HepG2 (cell line): ENCODE results near the gene HECA. TPM values are rescaled to one million over a fixed set of nuclear protein-coding genes. Genes with fewer than 3 reads are reported as not detected.
A peak's percentile ranks its signal among the peaks of the same experiment; 100 is the strongest.

Source experiments
- ATAC-seq: fragments of 200-7000 bp; cut with Tn5 transposase; 3 replicates; pipeline ENCODE4 v1.9.1; 2020; ENCODE audit warnings: mild to moderate bottlenecking, moderate library complexity
- BruUV-seq: library from RNA; stranded (reverse); fragments of 400-500 nt; replicated peaks from 2 replicates; lab custom pipeline; 2021; lab: Mats Ljungman, UMichigan
- CTCF ChIA-PET: fragments of 300-600 bp; formaldehyde crosslinking; extraction: SDS; loops from one replicate; lab custom pipeline; 2021; ENCODE audit warnings: low total read pairs, inconsistent platforms, low intra/inter-chr PET ratio; lab: Yijun Ruan, JAX
- POLR2A ChIA-PET: fragments of 350-600 bp; sonication (Branson Sonifier 250); formaldehyde crosslinking; loops from one replicate; lab custom pipeline; 2020; ENCODE audit warnings: antibody characterized with exemption, inconsistent platforms; lab: Yijun Ruan, JAX
- DNase-seq: peaks from one replicate; pipeline ENCODE4 v3.0.0-alpha.2; 2015; ENCODE audit warnings: low spot score
- FAIRE-seq: peaks from 3 replicates; lab custom pipeline; 2011; peaks lifted over from hg19 to GRCh38; lab: Jason Lieb, UNC
- H2AFZ ChIP-seq: one replicate; pipeline ENCODE4 v1.6.1; 2011; ENCODE audit warnings: low read length, inconsistent platforms
- H3K27ac ChIP-seq: fragments of 300-600 bp; 3 replicates; pipeline ENCODE4 v1.8.0; 2011; ENCODE audit warnings: mixed run types, mild to moderate bottlenecking, mixed read lengths, low read length, inconsistent platforms; ENCODE audit not compliant: insufficient read depth; ENCODE audit errors: extremely low read length
- H3K27me3 ChIP-seq, 2 experiments: fragments of 200-600 bp in 1 of 2; 2 replicates in 1 of 2; 3 replicates in 1 of 2; pipeline versions ENCODE4 v1.6.0 to v1.8.0; 2011; ENCODE audit warnings: low read length in 2 of 2, mild to moderate bottlenecking in 2 of 2, moderate library complexity in 2 of 2, inconsistent platforms in 1 of 2; ENCODE audit not compliant: insufficient read depth in 2 of 2, control insufficient read depth in 1 of 2
- H3K36me3 ChIP-seq, 2 experiments: fragments of 200-600 bp in 1 of 2; replicated peaks in 1 of 2; 2 replicates in 1 of 2; 3 replicates in 1 of 2; pipeline versions ENCODE4 v1.5.1 to v1.8.0; 2011; ENCODE audit warnings: low read length in 2 of 2, inconsistent platforms in 1 of 2; ENCODE audit not compliant: insufficient read depth in 2 of 2, control insufficient read depth in 1 of 2
- H3K4me1 ChIP-seq: 2 replicates; pipeline ENCODE4 v1.5.1; 2012; ENCODE audit warnings: low read length, inconsistent platforms; ENCODE audit not compliant: insufficient read depth
- H3K4me2 ChIP-seq: 2 replicates; pipeline ENCODE4 v1.6.0; 2011; ENCODE audit warnings: low read depth, low read length, inconsistent platforms
- H3K4me3 ChIP-seq, 3 experiments: fragments of 200-600 bp in 1 of 3; sonication (generic), shearing (Covaris generic) in 1 of 3; replicated peaks in 1 of 3; 2 replicates each; pipeline ENCODE4 v1.5.1; 2011 to 2016; ENCODE audit warnings: low read length in 3 of 3, inconsistent platforms in 2 of 3, low read depth in 2 of 3, mild to moderate bottlenecking in 2 of 3, control low read depth in 1 of 3, mixed read lengths in 1 of 3; ENCODE audit not compliant: insufficient read depth in 1 of 3
- H3K79me2 ChIP-seq: one replicate; pipeline ENCODE4 v1.6.1; 2011; ENCODE audit warnings: low read length, inconsistent platforms; ENCODE audit not compliant: insufficient read depth
- H3K9ac ChIP-seq: 2 replicates; pipeline ENCODE4 v1.6.0; 2011; ENCODE audit warnings: mild to moderate bottlenecking, low read depth, low read length, inconsistent platforms; ENCODE audit not compliant: insufficient read depth
- H3K9me3 ChIP-seq: 2 replicates; pipeline ENCODE4 v1.5.1; 2012; ENCODE audit warnings: mild to moderate bottlenecking, low read length
- H4K20me1 ChIP-seq: 2 replicates; pipeline ENCODE4 v1.6.0; 2011; ENCODE audit warnings: inconsistent platforms, mild to moderate bottlenecking, low read length, moderate library complexity; ENCODE audit not compliant: insufficient read depth
- ATRX ChIP-seq: sonication (generic); formaldehyde crosslinking; IDR thresholded peaks from 2 replicates; pipeline ENCODE4 v1.4.0; 2020; ENCODE audit warnings: missing genetic modification reagents, borderline replicate concordance
- NFE2L1 ChIP-seq: sonication (generic); formaldehyde crosslinking; IDR thresholded peaks from 2 replicates; pipeline ENCODE4 v1.4.0; 2020; ENCODE audit warnings: missing genetic modification reagents, mild to moderate bottlenecking, borderline replicate concordance
- PHF5A ChIP-seq: IDR thresholded peaks from one replicate; pipeline ENCODE4 v1.6.1; 2018; ENCODE audit warnings: low read depth, missing genetic modification reagents; ENCODE audit not compliant: unreplicated experiment
- PITX1 ChIP-seq: sonication (generic); formaldehyde crosslinking; IDR thresholded peaks from 2 replicates; pipeline ENCODE4 v1.5.1; 2020; ENCODE audit warnings: mild to moderate bottlenecking, missing genetic modification reagents
- RXRB ChIP-seq: IDR thresholded peaks from 2 replicates; pipeline ENCODE4 v1.6.1; 2016; ENCODE audit warnings: borderline replicate concordance, missing genetic modification reagents, missing compliant biosample characterization
- SMARCE1 ChIP-seq: fragments of 450-650 bp; IDR thresholded peaks from 2 replicates; pipeline ENCODE4 v1.6.1; 2017; ENCODE audit warnings: borderline replicate concordance
- SUZ12 ChIP-seq: fragments of 150-350 bp; IDR thresholded peaks from 2 replicates; pipeline ENCODE4 v1.6.1; 2014; ENCODE audit warnings: low read depth, low read length
- TBX2 ChIP-seq: sonication (generic); formaldehyde crosslinking; IDR thresholded peaks from 2 replicates; pipeline ENCODE4 v1.5.0; 2020; ENCODE audit warnings: missing genetic modification reagents, mild to moderate bottlenecking, borderline replicate concordance
- ZKSCAN8 ChIP-seq: IDR thresholded peaks from 2 replicates; pipeline ENCODE4 v1.6.1; 2016; ENCODE audit warnings: borderline replicate concordance, missing genetic modification reagents, missing compliant biosample characterization
- ZNF326 ChIP-seq: sonication (generic); formaldehyde crosslinking; IDR thresholded peaks from 2 replicates; pipeline ENCODE4 v1.4.0; 2020; ENCODE audit warnings: missing genetic modification reagents, borderline replicate concordance
- ZNF562 ChIP-seq: sonication (generic); formaldehyde crosslinking; IDR thresholded peaks from 2 replicates; pipeline ENCODE4 v1.8.0; 2022; ENCODE audit warnings: missing genetic modification reagents, borderline replicate concordance
- in situ Hi-C: cut with HindIII; loops from 2 replicates; pipeline ENCODE4 v1.10.0; 2017; ENCODE audit warnings: low pct_unique_long_range_greater_than_20kb; ENCODE audit not compliant: extremely low pct_ligation_motif_present
- intact Hi-C: fragments of 100-400 bp; cut with micrococcal nuclease; formaldehyde crosslinking; loops from one replicate; pipeline ENCODE4 v1.10.0; 2022; ENCODE audit not compliant: unreplicated experiment
- polyA plus RNA-seq, 8 experiments: library from polyadenylated mRNA; depleted of rRNA in 3 of 8; stranded (reverse) in 7 of 8; unstranded in 1 of 8; fragments of >200 nt; fragmentation: Illumina TruSeq in 4 of 8; extraction: Trizol in 4 of 8; gene quantifications; 2 replicates each; pipeline versions ENCODE4 v1.2.1 to v1.2.3, GENCODE V29; 2011 to 2016; ENCODE audit warnings: low read depth in 4 of 8, missing spikeins in 1 of 8, mixed read lengths in 1 of 8; ENCODE audit not compliant: insufficient read depth in 1 of 8
- total RNA-seq, 5 experiments: library from RNA; depleted of rRNA; stranded (reverse); fragments of >200 nt; fragmentation: Illumina TruSeq; extraction: Trizol; gene quantifications; 2 replicates each; pipeline ENCODE4 v1.2.3, GENCODE V29; 2016; ENCODE audit warnings: low read depth in 1 of 5
- TF ChIP-seq, protein P1 (sequence below): sonication (generic); formaldehyde crosslinking; IDR thresholded peaks from 2 replicates; pipeline ENCODE4 v1.4.0; 2020; ENCODE audit warnings: mild to moderate bottlenecking, low read depth, missing genetic modification reagents
- TF ChIP-seq, protein P2 (sequence below): sonication (generic); formaldehyde crosslinking; IDR thresholded peaks from 2 replicates; pipeline ENCODE4 v1.5.0; 2020; ENCODE audit warnings: mild to moderate bottlenecking, missing genetic modification reagents, borderline replicate concordance
- TF ChIP-seq, protein P3 (sequence below): sonication (generic); formaldehyde crosslinking; IDR thresholded peaks from 2 replicates; pipeline ENCODE4 v1.4.0; 2020; ENCODE audit warnings: mild to moderate bottlenecking, missing genetic modification reagents
- TF ChIP-seq, protein P4 (sequence below): sonication (generic); formaldehyde crosslinking; IDR thresholded peaks from 2 replicates; pipeline ENCODE4 v1.4.0; 2020; ENCODE audit warnings: missing genetic modification reagents

Gene HECA
- total and polyA plus RNA-seq, 2 of the 13 experiments (the other 11 are each of a cell fraction or from before 2014, with no cell fraction given): 0.18 to 0.49 TPM

DNA sequence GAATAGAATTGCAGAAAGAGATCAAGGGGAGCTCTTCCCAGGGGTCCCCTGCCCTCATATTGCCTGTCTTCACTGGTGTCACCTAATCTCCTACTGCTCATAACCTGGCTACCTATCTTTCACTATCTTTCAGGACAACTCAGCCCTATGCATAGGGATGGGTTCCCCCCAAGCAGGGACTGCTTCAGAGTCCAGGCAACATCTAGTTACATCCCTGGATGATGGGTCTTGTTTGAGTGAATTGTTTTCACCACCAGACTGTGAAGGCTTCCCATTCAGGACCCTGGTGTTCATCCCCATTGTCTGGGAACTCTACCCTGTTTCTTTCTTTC, 850 bp upstream of the HECA start:
- H3K79me2 ChIP-seq: no peaks in the 10 kb centered on the region
- CTCF ChIA-PET: no interaction called here
- in situ Hi-C loops: loop anchor here (10.0 kb wide), 1 partner anchor 231 kb away; no protein-coding TSS in a partner anchor
- no peak for DNase-seq
- ATAC-seq: peak; percentile 34
- 0 out of 2 replicates have a peak overlapping the region, but pooled peaks have one; percentile 10 for H3K4me2 ChIP-seq
- POLR2A ChIA-PET: no interaction called here
- no peak overlapping the region for H2AFZ ChIP-seq
- H3K27ac ChIP-seq: no peak overlapping the region
- H3K27me3 ChIP-seq: peaks cover 5 to 42% of the 10 kb centered on the region in 2 experiments; a peak in 4 of 5 replicates
- H3K9ac ChIP-seq: no peak overlapping the region
- FAIRE-seq: no peak
- H3K9me3 ChIP-seq: no peaks in the 10 kb centered on the region
- intact Hi-C loops: no loop called here
- no TSS peak for BruUV-seq
- H4K20me1 ChIP-seq: no peaks in the 10 kb centered on the region
- no peaks in the 10 kb centered on the region for H3K36me3 ChIP-seq
- H3K4me1 ChIP-seq: 0 out of 2 replicates have a peak, but pooled peaks cover 15% of the 10 kb centered on the region
- H3K4me3 ChIP-seq: no peak overlapping the region
- TF ChIP-seq RXRB (no peak), ZNF562 (no peak), ZKSCAN8 (CRISPR knock-in tag) (no peak), PHF5A (CRISPR knock-in tag) (no peak), PITX1 (CRISPR knock-in tag) (no peak), TBX2 (no peak), SUZ12 (no peak), SMARCE1 (no peak), NFE2L1 (CRISPR knock-in tag) (no peak), ZNF326 (no peak), ATRX (CRISPR knock-in tag) (no peak)
- TF ChIP-seq, protein P1, sequence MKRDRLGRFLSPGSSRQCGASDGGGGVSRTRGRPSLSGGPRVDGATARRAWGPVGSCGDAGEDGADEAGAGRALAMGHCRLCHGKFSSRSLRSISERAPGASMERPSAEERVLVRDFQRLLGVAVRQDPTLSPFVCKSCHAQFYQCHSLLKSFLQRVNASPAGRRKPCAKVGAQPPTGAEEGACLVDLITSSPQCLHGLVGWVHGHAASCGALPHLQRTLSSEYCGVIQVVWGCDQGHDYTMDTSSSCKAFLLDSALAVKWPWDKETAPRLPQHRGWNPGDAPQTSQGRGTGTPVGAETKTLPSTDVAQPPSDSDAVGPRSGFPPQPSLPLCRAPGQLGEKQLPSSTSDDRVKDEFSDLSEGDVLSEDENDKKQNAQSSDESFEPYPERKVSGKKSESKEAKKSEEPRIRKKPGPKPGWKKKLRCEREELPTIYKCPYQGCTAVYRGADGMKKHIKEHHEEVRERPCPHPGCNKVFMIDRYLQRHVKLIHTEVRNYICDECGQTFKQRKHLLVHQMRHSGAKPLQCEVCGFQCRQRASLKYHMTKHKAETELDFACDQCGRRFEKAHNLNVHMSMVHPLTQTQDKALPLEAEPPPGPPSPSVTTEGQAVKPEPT (CRISPR knock-in tag): no peak
- TF ChIP-seq, protein P2, sequence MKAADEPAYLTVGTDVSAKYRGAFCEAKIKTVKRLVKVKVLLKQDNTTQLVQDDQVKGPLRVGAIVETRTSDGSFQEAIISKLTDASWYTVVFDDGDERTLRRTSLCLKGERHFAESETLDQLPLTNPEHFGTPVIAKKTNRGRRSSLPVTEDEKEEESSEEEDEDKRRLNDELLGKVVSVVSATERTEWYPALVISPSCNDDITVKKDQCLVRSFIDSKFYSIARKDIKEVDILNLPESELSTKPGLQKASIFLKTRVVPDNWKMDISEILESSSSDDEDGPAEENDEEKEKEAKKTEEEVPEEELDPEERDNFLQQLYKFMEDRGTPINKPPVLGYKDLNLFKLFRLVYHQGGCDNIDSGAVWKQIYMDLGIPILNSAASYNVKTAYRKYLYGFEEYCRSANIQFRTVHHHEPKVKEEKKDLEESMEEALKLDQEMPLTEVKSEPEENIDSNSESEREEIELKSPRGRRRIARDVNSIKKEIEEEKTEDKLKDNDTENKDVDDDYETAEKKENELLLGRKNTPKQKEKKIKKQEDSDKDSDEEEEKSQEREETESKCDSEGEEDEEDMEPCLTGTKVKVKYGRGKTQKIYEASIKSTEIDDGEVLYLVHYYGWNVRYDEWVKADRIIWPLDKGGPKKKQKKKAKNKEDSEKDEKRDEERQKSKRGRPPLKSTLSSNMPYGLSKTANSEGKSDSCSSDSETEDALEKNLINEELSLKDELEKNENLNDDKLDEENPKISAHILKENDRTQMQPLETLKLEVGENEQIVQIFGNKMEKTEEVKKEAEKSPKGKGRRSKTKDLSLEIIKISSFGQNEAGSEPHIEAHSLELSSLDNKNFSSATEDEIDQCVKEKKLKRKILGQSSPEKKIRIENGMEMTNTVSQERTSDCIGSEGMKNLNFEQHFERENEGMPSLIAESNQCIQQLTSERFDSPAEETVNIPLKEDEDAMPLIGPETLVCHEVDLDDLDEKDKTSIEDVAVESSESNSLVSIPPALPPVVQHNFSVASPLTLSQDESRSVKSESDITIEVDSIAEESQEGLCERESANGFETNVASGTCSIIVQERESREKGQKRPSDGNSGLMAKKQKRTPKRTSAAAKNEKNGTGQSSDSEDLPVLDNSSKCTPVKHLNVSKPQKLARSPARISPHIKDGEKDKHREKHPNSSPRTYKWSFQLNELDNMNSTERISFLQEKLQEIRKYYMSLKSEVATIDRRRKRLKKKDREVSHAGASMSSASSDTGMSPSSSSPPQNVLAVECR (CRISPR knock-in tag): no peak
- TF ChIP-seq, protein P3, sequence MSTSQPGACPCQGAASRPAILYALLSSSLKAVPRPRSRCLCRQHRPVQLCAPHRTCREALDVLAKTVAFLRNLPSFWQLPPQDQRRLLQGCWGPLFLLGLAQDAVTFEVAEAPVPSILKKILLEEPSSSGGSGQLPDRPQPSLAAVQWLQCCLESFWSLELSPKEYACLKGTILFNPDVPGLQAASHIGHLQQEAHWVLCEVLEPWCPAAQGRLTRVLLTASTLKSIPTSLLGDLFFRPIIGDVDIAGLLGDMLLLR (CRISPR knock-in tag): no peak
- TF ChIP-seq, protein P4, sequence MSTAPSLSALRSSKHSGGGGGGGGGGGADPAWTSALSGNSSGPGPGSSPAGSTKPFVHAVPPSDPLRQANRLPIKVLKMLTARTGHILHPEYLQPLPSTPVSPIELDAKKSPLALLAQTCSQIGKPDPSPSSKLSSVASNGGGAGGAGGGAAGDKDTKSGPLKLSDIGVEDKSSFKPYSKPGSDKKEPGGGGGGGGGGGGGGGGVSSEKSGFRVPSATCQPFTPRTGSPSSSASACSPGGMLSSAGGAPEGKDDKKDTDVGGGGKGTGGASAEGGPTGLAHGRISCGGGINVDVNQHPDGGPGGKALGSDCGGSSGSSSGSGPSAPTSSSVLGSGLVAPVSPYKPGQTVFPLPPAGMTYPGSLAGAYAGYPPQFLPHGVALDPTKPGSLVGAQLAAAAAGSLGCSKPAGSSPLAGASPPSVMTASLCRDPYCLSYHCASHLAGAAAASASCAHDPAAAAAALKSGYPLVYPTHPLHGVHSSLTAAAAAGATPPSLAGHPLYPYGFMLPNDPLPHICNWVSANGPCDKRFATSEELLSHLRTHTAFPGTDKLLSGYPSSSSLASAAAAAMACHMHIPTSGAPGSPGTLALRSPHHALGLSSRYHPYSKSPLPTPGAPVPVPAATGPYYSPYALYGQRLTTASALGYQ: no peak
